Effector memory CD4-positive, alpha-beta T cell (primary cell): ENCODE measurements around the gene SCN1A.

Source experiments
- DNase-seq, 3 donors: peaks; one replicate each; pipeline ENCODE4 v3.0.0-alpha.2; 2020
- H3K27ac ChIP-seq: 2 replicates; pipeline ENCODE4 v1.7.0; 2013; ENCODE audit warnings: mild to moderate bottlenecking, low read length, moderate library complexity; ENCODE audit not compliant: insufficient read depth, poor library complexity, severe bottlenecking
- H3K27me3 ChIP-seq: replicated peaks from 2 replicates; pipeline ENCODE4 v1.7.0; 2013; ENCODE audit warnings: mild to moderate bottlenecking, low read length; ENCODE audit not compliant: insufficient read depth, control insufficient read depth, poor library complexity, severe bottlenecking
- H3K36me3 ChIP-seq: 2 replicates; pipeline ENCODE4 v1.7.0; 2013; ENCODE audit warnings: mild to moderate bottlenecking, low read length, moderate library complexity; ENCODE audit not compliant: control insufficient read depth, insufficient read depth
- H3K4me1 ChIP-seq: 2 replicates; pipeline ENCODE4 v1.7.0; 2013; ENCODE audit warnings: low read length, mild to moderate bottlenecking; ENCODE audit not compliant: control insufficient read depth, insufficient read depth, poor library complexity, severe bottlenecking
- H3K4me3 ChIP-seq: 2 replicates; pipeline ENCODE4 v1.7.0; 2013; ENCODE audit warnings: low read length, low read depth, mild to moderate bottlenecking; ENCODE audit not compliant: insufficient read depth, poor library complexity, severe bottlenecking
- H3K9me3 ChIP-seq: 2 replicates; pipeline ENCODE4 v1.7.0; 2013; ENCODE audit warnings: mild to moderate bottlenecking, low read length, moderate library complexity; ENCODE audit not compliant: control insufficient read depth
- total RNA-seq, 3 donors: gene quantifications; one replicate each; lab custom pipeline; 2026; lab: John Stamatoyannopoulos, UW

Gene SCN1A
- 0 reads per million in 3 donors for total RNA-seq

DNA sequence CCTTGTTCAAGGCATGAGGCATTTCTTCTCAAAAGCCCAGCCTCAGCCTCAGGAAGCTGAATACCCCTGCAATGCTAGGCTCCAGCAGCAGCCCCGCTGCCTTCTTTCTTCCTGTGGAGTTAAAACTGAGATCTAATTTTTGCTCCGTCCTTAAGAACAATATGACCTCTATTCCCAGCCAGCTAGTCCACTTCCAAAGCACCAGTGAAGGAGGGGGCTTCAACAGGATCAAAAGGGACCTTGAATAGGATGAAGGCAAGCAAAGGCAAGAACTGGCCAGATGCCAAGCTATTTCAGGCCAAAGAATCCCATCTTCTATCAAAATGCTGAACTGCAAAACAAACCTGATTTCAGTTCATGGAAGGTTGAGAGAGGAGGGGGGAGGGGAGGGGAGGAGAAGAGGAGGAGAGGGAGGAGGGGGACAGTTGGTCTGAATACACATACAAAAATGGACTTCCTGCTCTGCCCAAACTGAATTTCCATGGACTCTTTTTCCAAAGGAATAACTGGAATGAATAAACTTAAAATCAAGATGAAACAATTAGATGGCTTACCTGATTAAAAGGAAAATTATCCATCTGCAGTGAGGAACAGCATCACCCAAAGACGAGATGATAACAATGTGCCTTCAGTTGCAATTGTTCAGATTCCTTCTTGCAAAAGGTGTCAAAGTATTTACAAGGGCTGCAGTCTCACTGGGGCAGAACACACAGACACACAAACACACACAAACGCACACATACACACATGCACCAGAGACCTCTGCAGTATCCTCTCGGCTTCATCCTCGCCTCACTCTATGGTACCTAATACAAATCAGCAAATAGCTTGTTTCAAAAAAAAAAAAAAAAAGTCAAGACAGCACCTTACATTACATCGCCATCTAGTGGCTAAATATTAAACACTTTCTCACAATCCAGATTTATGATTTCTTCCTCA is at the start of gene SCN1A:
SCN1A (minus strand) TSS at position 804 of the 939 bp plus-strand sequence. CDS start 54,399 bp downstream, outside the sequence.
- Histone ChIP-seq H3K27ac (no peak within 1 kb of the TSS), H3K36me3 (no peaks in the 10 kb centered on the region), H3K27me3 (no peaks in the 10 kb centered on the region), H3K9me3 (no peaks in the 10 kb centered on the region), H3K4me3 (no peak within 1 kb of the TSS), H3K4me1 (no peaks in the 10 kb centered on the region)
- no peak for DNase-seq

DNA sequence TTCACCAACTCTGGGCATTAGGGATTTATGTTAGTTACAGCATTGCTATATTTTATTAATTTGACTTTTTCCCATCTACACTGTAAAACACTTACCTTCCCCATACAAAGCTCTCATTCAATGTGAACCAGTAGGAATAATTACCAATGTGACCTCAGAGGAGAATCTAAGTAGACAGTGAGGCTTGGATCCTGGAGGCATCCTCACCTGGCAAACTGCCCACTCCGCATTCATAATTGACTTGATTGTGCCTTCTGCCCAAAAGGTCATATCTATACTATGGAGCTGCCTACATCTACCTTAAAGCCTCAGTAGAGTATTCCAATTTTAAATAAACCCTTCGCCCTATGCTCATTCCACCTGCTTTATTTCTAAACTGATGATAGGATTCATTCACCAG is 45.4 kb upstream of the SCN1A start:
- Histone ChIP-seq H3K27ac (no peak overlapping the region), H3K27me3 (no peaks in the 10 kb centered on the region), H3K36me3 (no peaks in the 10 kb centered on the region), H3K4me1 (no peaks in the 10 kb centered on the region), H3K9me3 (no peaks in the 10 kb centered on the region), H3K4me3 (no peak overlapping the region)
- no peak for DNase-seq

DNA sequence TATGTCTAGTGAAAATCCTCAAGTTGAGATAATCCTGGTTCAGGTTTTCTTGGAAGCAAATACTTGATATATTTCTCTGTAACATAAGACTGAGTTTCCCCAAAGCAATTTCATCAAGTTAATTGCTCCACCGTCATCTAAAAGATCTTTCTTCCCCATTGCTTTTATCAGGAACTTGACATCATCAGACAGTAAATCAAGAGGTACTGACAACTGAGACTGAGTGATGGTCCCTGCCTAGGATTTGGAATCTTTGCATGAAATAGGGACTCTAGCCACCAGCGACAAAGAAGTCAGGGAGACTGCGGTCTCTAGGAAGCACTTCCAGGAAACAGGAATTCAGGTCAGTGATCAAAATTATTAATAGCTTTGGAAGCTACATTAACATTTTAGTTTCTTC is 43.4 kb upstream of the SCN1A start:
- Histone ChIP-seq H3K4me3 (no peak overlapping the region), H3K4me1 (no peaks in the 10 kb centered on the region)
- no peak for DNase-seq

DNA sequence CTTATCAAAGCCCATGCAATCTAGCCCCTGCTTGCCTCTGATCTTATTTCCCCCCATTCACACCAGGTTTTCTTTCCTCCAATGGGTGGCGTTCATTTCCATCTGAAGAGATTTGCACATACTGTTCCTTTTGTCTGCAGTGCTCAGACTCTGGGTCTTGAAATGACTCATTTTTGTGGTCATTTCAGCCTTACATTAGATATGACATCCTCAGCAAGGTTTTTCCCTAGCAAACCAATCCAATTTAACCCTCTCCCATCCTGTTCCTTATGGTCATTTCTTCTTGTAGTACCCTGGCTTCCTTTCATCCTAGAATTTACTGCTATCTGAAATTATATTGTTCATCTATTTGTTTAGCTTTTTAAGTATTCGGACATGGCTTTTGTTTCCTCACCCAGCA is 42.5 kb upstream of the SCN1A start:
- H3K4me1 ChIP-seq = no peaks in the 10 kb centered on the region
- no peak overlapping the region for H3K4me3 ChIP-seq
- H3K27me3 ChIP-seq = no peaks in the 10 kb centered on the region
- DNase-seq = no peak
- no peaks in the 10 kb centered on the region for H3K9me3 ChIP-seq
- H3K27ac ChIP-seq = no peak overlapping the region
- H3K36me3 ChIP-seq = no peaks in the 10 kb centered on the region

More for the DNA sequence above, 43.4 kb upstream of the SCN1A start:
- Histone ChIP-seq H3K9me3 (no peaks in the 10 kb centered on the region), H3K36me3 (no peaks in the 10 kb centered on the region), H3K27ac (no peak overlapping the region), H3K27me3 (no peaks in the 10 kb centered on the region)

DNA sequence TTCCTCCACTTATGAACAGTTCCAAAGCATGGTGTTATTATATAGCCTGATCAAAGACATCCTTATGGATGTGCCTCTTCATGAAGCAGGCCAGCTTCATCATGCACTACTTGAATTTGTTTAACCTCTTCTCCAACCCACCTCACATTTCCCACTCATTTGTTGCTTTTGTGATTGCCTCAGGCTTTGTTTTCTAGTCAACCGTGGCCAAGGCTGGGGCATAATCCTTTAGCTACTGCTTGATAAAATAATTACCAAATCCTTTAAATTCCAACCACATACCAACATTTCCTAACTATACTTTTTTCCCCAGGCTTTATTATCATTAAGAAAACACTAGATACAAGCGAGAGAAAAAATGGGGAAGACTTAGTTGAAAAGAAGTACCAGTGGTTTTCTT is 39.6 kb upstream of the SCN1A start:
- no peaks in the 10 kb centered on the region for H3K36me3 ChIP-seq
- DNase-seq = no peak
- H3K27ac ChIP-seq = no peak overlapping the region
- H3K27me3 ChIP-seq = no peaks in the 10 kb centered on the region
- no peak overlapping the region for H3K4me3 ChIP-seq
- H3K9me3 ChIP-seq = no peaks in the 10 kb centered on the region
- H3K4me1 ChIP-seq = no peaks in the 10 kb centered on the region

DNA sequence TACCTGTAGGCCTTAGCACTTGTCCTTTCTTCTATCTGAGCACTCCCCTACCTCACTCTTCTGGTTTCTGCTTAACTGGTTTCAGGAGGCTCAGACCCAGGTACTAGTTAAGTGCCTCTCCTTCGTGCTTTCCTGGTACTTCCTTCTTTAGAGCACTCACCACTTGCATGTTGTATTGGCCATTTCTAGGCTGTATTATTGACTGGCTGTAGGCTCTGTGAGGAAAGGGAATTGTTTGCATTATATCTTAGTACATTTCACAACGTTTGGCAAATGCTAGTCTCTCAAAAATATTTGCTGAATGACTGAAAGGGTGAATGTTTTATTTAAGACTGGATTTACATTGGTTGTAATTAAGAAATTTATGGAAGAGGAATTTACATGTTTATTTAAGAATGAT is 36.0 kb upstream of the SCN1A start:
- Histone ChIP-seq H3K27me3 (no peaks in the 10 kb centered on the region), H3K36me3 (no peaks in the 10 kb centered on the region), H3K9me3 (no peaks in the 10 kb centered on the region), H3K4me1 (no peaks in the 10 kb centered on the region), H3K4me3 (no peak overlapping the region), H3K27ac (no peak overlapping the region)
- no peak for DNase-seq

DNA sequence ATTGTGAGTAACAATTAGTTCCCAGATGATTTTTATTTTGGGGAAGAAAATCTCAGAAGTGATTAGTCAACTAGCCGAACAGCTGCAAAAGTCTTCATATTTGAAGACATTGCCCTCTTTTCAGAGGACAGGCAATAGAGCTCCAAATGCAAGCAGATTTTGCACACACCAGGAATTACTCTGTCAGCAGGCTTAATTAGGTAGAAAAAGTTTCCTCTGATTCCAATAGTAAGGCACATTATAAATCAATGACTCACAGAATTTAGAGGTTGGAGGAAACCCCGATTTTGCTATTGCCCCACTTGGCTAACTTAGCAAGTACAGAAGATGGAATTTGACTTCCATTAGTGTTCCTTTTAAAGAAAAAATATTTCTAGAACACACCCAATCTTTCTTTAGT is 30.7 kb upstream of the SCN1A start:
- Histone ChIP-seq H3K9me3 (no peaks in the 10 kb centered on the region), H3K4me1 (no peaks in the 10 kb centered on the region), H3K27ac (no peak overlapping the region), H3K4me3 (no peak overlapping the region), H3K27me3 (no peaks in the 10 kb centered on the region), H3K36me3 (no peaks in the 10 kb centered on the region)
- no peak for DNase-seq

DNA sequence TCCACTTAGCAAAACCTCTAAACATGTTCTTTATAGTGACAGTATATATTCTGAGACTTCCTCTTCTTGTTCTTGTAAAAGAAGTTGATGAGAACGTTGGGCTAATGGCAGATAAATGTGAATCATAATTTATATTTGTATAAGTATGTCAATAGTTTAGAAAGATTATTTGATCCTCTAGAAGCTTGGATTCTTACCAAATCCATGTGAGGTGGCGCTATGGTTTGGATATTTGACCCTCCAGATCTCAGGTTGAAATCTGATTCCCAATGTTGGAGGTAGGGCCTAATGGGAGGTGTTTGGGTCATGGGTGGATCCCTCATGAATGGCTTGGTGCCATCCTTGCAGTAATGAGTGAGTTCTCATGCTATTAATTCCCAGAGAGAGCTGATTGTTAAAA is 29.8 kb upstream of the SCN1A start:
- no peaks in the 10 kb centered on the region for H3K27me3 ChIP-seq
- H3K4me3 ChIP-seq = no peak overlapping the region

DNA sequence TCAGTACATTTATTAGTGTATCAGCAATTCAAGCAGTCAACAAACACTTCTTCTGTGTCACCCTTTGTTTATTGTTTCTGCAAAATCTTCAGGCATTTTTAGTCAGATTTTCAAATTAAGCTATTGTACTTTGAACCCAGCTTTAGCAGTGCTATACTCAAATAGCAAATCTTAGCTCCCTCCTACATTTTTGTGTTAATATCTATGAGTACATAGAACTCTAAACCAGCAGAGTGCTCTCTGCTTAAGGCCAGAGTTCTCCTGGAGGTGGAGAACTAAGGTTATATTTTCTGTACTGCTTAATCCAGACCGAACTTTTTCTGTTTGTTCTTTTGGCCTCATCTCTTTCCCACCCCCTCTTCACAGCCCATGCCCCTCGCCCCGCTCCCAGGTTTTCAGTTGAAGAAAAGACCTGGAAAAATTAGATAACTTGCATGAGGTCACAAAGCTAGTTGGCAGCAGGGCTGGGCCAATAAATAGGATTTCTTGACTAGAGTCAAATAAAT is 29.2 kb upstream of the SCN1A start:
- Histone ChIP-seq H3K9me3 (no peaks in the 10 kb centered on the region), H3K4me3 (no peak overlapping the region), H3K36me3 (no peaks in the 10 kb centered on the region), H3K27me3 (no peaks in the 10 kb centered on the region), H3K27ac (no peak overlapping the region), H3K4me1 (no peaks in the 10 kb centered on the region)
- DNase-seq = no peak

More for the DNA sequence above, 29.8 kb upstream of the SCN1A start:
- Histone ChIP-seq H3K4me1 (no peaks in the 10 kb centered on the region), H3K9me3 (no peaks in the 10 kb centered on the region), H3K27ac (no peak overlapping the region), H3K36me3 (no peaks in the 10 kb centered on the region)
- DNase-seq = no peak

DNA sequence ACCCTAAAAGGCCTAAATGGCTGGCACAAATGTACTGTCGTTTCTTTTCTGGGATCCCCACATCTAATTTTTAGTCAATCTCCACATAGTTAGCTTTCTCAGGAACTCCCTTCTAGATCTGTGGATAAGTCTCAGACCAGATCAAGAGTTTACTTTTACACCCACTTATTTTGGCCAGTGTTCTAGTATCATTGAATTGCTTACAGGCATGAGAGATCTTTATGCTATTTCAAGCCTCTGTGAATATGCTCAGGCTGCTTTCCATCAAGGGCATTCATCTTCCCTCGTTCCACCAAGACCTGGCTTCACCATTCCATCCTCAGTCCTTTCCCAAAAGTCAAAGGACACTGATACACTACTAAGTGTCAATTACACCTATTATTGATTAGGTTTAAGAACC is 27.8 kb upstream of the SCN1A start:
- no peak for DNase-seq
- Histone ChIP-seq H3K4me1 (no peaks in the 10 kb centered on the region), H3K9me3 (no peaks in the 10 kb centered on the region), H3K27me3 (no peaks in the 10 kb centered on the region), H3K36me3 (no peaks in the 10 kb centered on the region), H3K27ac (no peak overlapping the region), H3K4me3 (no peak overlapping the region)
